GM12873 (cell line): Measurements from ENCODE around the gene FBXO34.

Source experiments
- TF ChIP-seq, protein P1 (sequence below): IDR thresholded peaks from 2 replicates; pipeline ENCODE4 v1.5.1; 2012; ENCODE audit warnings: low read depth, mild to moderate bottlenecking, moderate library complexity, low read length, control low read depth; ENCODE audit not compliant: insufficient read depth; ENCODE audit errors: missing control alignments

The FBXO34 gene

DNA sequence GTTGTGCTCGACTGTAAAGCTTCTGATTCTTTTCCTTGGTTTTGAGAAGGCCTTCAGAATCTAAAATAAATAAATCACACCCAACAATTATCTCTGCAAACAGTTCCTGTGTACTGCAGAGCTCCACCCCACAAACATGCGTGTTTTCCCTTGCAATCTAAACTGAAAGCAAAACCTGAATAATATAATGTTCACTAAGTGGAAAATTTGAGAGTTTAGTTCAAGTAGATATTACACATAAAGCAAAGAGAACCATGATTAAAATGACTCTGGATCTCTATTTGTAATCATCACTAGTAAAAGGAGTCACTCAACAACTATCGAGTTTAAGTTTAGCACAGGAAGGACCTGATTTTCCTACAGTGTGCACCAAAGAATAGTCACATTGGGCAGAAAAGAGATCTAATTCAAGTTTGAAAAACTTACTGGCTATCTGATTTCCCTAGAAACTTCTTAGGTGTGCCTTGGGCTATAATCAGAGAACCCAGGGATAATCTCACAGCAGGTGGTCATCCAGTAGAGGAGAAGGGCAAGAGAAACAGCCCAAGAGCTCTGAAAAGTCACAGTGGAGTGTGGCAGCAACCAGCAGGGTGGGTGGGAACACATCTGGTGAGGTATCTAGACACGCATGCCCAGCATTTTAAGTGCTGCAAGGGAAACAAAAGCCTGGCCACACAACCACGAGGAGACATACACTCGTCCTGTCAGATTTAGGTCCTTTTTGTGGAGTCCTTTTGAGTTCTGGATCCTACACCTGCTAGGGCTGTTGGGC lies 115.0 kb downstream of the FBXO34 start:
- TF ChIP-seq, protein P1, sequence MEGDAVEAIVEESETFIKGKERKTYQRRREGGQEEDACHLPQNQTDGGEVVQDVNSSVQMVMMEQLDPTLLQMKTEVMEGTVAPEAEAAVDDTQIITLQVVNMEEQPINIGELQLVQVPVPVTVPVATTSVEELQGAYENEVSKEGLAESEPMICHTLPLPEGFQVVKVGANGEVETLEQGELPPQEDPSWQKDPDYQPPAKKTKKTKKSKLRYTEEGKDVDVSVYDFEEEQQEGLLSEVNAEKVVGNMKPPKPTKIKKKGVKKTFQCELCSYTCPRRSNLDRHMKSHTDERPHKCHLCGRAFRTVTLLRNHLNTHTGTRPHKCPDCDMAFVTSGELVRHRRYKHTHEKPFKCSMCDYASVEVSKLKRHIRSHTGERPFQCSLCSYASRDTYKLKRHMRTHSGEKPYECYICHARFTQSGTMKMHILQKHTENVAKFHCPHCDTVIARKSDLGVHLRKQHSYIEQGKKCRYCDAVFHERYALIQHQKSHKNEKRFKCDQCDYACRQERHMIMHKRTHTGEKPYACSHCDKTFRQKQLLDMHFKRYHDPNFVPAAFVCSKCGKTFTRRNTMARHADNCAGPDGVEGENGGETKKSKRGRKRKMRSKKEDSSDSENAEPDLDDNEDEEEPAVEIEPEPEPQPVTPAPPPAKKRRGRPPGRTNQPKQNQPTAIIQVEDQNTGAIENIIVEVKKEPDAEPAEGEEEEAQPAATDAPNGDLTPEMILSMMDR = no peak

DNA sequence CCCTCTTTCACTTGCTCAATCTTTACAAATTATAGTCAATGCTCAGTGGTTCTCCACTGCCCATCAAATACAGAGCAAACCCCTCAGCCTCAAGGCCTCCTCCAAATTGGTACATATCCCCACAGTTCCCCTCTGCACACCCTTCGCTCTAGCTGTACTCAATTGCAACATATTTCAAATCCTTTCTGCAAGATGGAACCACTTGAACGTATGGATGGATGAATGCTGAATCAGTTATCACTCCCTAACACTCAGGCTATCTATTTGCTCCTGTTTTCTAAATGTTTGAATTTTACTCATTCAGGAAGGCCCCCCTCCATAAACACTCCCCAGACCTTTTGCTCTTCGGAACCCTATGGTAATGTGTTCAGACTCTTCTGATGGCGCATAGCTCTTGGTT lies 115.9 kb downstream of the FBXO34 start:
- TF ChIP-seq, protein P1 = no peak

DNA sequence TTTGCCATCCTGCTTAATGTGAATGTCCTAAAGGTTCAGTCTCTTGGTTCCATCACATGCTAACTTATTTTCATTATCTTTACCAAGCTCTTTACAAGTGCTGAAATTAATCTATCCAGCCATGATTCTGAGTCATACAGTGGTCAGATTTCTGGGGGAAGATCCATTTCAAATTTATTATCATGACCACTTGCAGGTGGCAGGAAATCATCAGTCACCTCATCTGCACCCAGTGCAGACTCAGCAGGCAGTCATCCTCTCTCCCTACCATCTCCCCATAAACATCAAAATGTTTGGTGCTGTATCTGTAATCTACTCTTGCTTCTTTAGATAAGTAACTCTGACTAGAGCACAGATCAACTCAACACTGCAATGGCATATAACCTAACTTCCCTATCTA lies 116.9 kb downstream of the FBXO34 start:
- TF ChIP-seq, protein P1 = no peak

DNA sequence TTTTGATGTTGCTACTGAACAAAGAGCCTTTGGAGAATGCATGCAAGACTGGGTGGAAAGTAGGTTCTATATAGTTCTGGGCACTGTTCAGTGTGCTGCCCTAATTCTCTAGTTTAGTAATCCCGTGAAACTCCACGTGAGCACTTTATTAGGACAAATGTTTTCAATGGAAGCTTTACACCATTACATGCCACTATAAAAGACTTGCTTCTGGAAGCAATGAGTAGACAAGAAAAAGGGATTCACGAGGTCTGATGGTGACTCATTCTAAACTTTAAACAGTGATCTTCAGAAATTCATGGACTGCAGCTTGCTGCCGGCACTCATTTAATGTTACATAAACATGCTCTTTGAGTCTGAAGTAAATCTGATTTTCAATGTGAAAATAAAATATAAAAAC lies 118.1 kb downstream of the FBXO34 start:
- TF ChIP-seq, protein P1 = no peak

DNA sequence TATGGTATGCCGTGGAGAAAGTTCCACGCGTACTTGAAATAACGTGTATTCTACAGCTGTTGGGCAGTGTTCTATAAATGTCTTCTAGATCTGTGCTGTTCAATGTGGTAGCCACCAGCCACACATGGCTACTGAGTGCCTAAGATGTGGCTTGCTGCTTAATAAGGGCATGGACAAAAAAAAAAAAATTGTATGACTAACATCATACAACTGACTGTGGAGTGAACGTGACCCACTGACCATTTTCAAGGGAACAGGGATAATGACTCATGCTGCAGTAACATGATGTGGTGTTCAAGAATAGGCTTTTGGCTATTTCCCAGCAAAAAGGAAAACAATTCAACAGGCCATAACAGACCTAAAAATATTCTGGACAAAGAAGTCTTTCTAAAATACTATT lies 127.5 kb downstream of the FBXO34 start:
- TF ChIP-seq, protein P1 = no peak

DNA sequence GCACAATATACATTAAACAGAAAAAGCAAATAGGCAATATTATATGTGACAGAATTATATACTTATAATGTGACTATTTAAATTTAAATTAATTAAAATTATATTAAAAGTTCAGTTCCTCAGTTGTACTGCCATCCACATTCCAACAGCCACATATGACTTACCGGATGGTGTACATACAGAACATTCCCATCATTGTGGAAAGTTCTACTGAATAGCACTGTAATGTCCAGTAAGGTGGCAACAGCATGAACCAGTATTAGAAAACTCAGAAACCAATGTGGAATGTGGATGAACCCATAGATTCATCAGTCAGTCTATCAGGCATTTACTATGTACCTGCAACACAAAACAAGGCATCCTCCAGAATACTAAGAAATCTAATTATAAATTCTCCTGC lies 128.0 kb downstream of the FBXO34 start:
- TF ChIP-seq, protein P1 = no peak

DNA sequence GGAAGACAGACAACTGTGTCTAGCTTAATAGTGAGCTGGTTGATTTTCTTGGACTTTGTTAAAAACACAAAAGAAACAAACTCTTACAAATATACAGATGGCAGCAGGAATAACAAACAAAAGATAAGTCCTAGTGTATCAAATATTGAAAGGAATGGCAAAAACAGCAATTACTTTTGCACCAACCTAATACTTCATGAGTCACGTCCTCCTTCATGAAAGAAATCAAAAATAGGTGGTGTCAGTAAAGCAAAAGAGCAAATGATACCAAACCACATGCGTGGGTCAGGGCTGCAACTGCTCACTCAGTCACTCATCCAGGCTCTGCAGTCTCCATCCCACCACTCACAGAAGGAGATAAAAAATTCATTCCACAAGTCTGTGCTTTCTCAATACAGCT lies 128.6 kb downstream of the FBXO34 start:
- TF ChIP-seq, protein P1 = no peak
